Neural cell (in vitro differentiated cells): ENCODE data around the gene ST6GAL1. TPM values are rescaled to one million over a fixed set of nuclear protein-coding genes. Genes with fewer than 3 reads are reported as not detected.

ENCODE experiments used
- H2AFZ ChIP-seq: fragments of 200-600, 300-800 bp; sonication (generic), shearing (Covaris generic); 2 replicates; pipeline ENCODE4 v1.6.0; 2014; ENCODE audit warnings: low read depth, mild to moderate bottlenecking, antibody characterized with exemption, low read length, moderate library complexity
- H3F3A ChIP-seq: fragments of 200-600 bp; shearing (Covaris generic); 2 replicates; pipeline ENCODE4 v1.6.1; 2016; ENCODE audit warnings: mild to moderate bottlenecking, moderate library complexity, mixed read lengths, antibody characterized with exemption, low read length; ENCODE audit not compliant: insufficient read depth, poor library complexity, severe bottlenecking
- H3K27ac ChIP-seq: fragments of 200-600, 300-800 bp; sonication (generic), shearing (Covaris generic); 2 replicates; pipeline ENCODE4 v1.5.1; 2014; ENCODE audit warnings: mild to moderate bottlenecking, low read length, moderate library complexity
- H3K27me3 ChIP-seq: fragments of 300-800, 200-600 bp; sonication (generic), shearing (Covaris generic); 2 replicates; pipeline ENCODE4 v1.6.0; 2014; ENCODE audit warnings: mild to moderate bottlenecking, low read depth, low read length, moderate library complexity; ENCODE audit not compliant: insufficient read depth
- H3K36me3 ChIP-seq: fragments of 300-800, 200-600 bp; sonication (generic), shearing (Covaris generic); 2 replicates; pipeline ENCODE4 v1.5.1; 2014; ENCODE audit warnings: mild to moderate bottlenecking, antibody characterized with exemption, low read length, moderate library complexity; ENCODE audit not compliant: insufficient read depth
- H3K4me2 ChIP-seq: fragments of 300-800, 200-600 bp; sonication (generic), shearing (Covaris generic); 2 replicates; pipeline ENCODE4 v1.6.0; 2014; ENCODE audit warnings: mild to moderate bottlenecking, low read length
- H3K4me3 ChIP-seq: fragments of 300-800, 200-600 bp; sonication (generic), shearing (Covaris generic); 2 replicates; pipeline ENCODE4 v1.5.1; 2014; ENCODE audit warnings: mild to moderate bottlenecking, low read length, moderate library complexity
- H3K79me2 ChIP-seq: fragments of 200-600 bp; shearing (Covaris generic); replicated peaks from 2 replicates; pipeline ENCODE4 v1.6.0; 2014; ENCODE audit warnings: mild to moderate bottlenecking, low read length, moderate library complexity; ENCODE audit not compliant: insufficient read depth
- H3K9ac ChIP-seq: fragments of 300-800, 200-600 bp; sonication (generic), shearing (Covaris generic); 2 replicates; pipeline ENCODE4 v1.6.1; 2016; ENCODE audit warnings: mild to moderate bottlenecking, low read length, mixed read lengths
- H3K9me2 ChIP-seq: fragments of 200-600 bp; shearing (Covaris generic); 2 replicates; pipeline ENCODE4 v1.6.1; 2016; ENCODE audit warnings: mild to moderate bottlenecking, low read length, mixed read lengths; ENCODE audit not compliant: insufficient read depth
- H3K9me3 ChIP-seq: fragments of 200-600, 300-800 bp; sonication (generic), shearing (Covaris generic); 2 replicates; pipeline ENCODE4 v1.6.1; 2016; ENCODE audit warnings: mild to moderate bottlenecking, mixed run types, low read length, moderate library complexity, mixed read lengths
- H4K20me1 ChIP-seq: fragments of 200-600 bp; shearing (Covaris generic); 2 replicates; pipeline ENCODE4 v1.6.1; 2016; ENCODE audit warnings: mild to moderate bottlenecking, mixed run types; ENCODE audit not compliant: insufficient read depth
- EP300 ChIP-seq: fragments of 450-650 bp; conservative IDR thresholded peaks from 2 replicates; pipeline ENCODE4 v1.6.1; 2014; ENCODE audit warnings: antibody characterized with exemption, mild to moderate bottlenecking, moderate library complexity; ENCODE audit not compliant: poor library complexity, severe bottlenecking
- EZH2 ChIP-seq: fragments of 200-600, 300-800 bp; shearing (Covaris generic), sonication (generic); IDR thresholded peaks from 2 replicates; pipeline ENCODE4 v1.6.1; 2014; ENCODE audit warnings: antibody characterized with exemption, low read length, borderline replicate concordance, mild to moderate bottlenecking; ENCODE audit not compliant: insufficient read depth, poor library complexity, severe bottlenecking
- MXI1 ChIP-seq: fragments of 450-650 bp; conservative IDR thresholded peaks from 2 replicates; pipeline ENCODE4 v1.6.1; 2014; ENCODE audit warnings: antibody characterized with exemption, mild to moderate bottlenecking; ENCODE audit not compliant: poor library complexity, severe bottlenecking
- POLR2AphosphoS5 ChIP-seq: IDR thresholded peaks from 2 replicates; pipeline ENCODE4 v1.6.1; 2012
- RAD21 ChIP-seq: fragments of 450-650 bp; conservative IDR thresholded peaks from 2 replicates; pipeline ENCODE4 v1.6.1; 2014; ENCODE audit warnings: antibody characterized with exemption, mild to moderate bottlenecking, moderate library complexity
- SMC3 ChIP-seq: fragments of 450-650 bp; conservative IDR thresholded peaks from 2 replicates; pipeline ENCODE4 v1.6.1; 2014; ENCODE audit warnings: antibody characterized with exemption, mild to moderate bottlenecking, moderate library complexity; ENCODE audit not compliant: poor library complexity
- TAF1 ChIP-seq: IDR thresholded peaks from 2 replicates; pipeline ENCODE4 v1.6.1; 2012; ENCODE audit warnings: low read depth
- polyA plus RNA-seq: library from polyadenylated mRNA; depleted of rRNA; stranded (reverse); fragments of >200 nt; gene quantifications from 2 replicates; pipeline ENCODE4 v1.2.3, GENCODE V29; 2014
- TF ChIP-seq, protein P1 (sequence below): IDR thresholded peaks from 2 replicates; pipeline ENCODE4 v1.6.1; 2012; ENCODE audit warnings: borderline replicate concordance
- TF ChIP-seq, protein P2 (sequence below): fragments of 450-650 bp; IDR thresholded peaks from 2 replicates; pipeline ENCODE4 v1.5.1; 2014; ENCODE audit warnings: antibody characterized with exemption, mild to moderate bottlenecking, moderate library complexity; ENCODE audit not compliant: poor library complexity, severe bottlenecking

Gene ST6GAL1
- polyA plus RNA-seq, 1 donor from 2014 or later: 17.6 TPM

DNA sequence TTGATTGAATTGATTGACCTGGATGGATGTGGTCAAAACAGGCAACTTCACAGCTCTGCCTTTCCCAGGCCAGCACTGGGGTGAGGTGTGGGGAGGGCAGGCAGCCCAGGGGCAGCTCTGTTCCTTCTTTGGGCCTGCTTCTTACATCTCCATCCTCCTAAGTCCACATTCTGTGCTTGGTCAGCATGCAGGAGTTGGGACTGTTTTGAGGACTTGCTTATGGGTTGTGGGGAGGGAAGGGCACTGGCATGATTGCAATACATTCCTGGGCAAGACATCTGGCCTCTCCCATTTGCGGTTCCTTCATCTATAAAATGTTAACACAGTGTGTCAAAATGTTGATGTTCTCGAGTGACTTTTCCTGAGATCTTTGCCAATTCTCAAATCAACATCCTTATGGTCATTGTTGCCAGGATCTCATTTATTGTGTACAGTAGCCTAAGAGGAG lies 84.1 kb downstream of the ST6GAL1 start:
- Histone ChIP-seq H3K79me2 (no peaks in the 10 kb centered on the region), H3K9ac (no peak overlapping the region), H3K27me3 (no peaks in the 10 kb centered on the region), H3K4me2 (no peak overlapping the region), H3K27ac (no peak overlapping the region), H3K9me3 (no peaks in the 10 kb centered on the region), H3K4me3 (no peak overlapping the region), H3F3A (no peaks in the 10 kb centered on the region), H2AFZ (no peak overlapping the region), H3K36me3 (no peaks in the 10 kb centered on the region), H3K9me2 (no peaks in the 10 kb centered on the region), H4K20me1 (no peaks in the 10 kb centered on the region)
- TF ChIP-seq TAF1 (no peak), SMC3 (no peak), POLR2AphosphoS5 (no peak), EP300 (no peak), MXI1 (no peak), RAD21 (no peak), EZH2 (no peak)
- TF ChIP-seq, protein P1, sequence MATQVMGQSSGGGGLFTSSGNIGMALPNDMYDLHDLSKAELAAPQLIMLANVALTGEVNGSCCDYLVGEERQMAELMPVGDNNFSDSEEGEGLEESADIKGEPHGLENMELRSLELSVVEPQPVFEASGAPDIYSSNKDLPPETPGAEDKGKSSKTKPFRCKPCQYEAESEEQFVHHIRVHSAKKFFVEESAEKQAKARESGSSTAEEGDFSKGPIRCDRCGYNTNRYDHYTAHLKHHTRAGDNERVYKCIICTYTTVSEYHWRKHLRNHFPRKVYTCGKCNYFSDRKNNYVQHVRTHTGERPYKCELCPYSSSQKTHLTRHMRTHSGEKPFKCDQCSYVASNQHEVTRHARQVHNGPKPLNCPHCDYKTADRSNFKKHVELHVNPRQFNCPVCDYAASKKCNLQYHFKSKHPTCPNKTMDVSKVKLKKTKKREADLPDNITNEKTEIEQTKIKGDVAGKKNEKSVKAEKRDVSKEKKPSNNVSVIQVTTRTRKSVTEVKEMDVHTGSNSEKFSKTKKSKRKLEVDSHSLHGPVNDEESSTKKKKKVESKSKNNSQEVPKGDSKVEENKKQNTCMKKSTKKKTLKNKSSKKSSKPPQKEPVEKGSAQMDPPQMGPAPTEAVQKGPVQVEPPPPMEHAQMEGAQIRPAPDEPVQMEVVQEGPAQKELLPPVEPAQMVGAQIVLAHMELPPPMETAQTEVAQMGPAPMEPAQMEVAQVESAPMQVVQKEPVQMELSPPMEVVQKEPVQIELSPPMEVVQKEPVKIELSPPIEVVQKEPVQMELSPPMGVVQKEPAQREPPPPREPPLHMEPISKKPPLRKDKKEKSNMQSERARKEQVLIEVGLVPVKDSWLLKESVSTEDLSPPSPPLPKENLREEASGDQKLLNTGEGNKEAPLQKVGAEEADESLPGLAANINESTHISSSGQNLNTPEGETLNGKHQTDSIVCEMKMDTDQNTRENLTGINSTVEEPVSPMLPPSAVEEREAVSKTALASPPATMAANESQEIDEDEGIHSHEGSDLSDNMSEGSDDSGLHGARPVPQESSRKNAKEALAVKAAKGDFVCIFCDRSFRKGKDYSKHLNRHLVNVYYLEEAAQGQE: no peak
- TF ChIP-seq, protein P2, sequence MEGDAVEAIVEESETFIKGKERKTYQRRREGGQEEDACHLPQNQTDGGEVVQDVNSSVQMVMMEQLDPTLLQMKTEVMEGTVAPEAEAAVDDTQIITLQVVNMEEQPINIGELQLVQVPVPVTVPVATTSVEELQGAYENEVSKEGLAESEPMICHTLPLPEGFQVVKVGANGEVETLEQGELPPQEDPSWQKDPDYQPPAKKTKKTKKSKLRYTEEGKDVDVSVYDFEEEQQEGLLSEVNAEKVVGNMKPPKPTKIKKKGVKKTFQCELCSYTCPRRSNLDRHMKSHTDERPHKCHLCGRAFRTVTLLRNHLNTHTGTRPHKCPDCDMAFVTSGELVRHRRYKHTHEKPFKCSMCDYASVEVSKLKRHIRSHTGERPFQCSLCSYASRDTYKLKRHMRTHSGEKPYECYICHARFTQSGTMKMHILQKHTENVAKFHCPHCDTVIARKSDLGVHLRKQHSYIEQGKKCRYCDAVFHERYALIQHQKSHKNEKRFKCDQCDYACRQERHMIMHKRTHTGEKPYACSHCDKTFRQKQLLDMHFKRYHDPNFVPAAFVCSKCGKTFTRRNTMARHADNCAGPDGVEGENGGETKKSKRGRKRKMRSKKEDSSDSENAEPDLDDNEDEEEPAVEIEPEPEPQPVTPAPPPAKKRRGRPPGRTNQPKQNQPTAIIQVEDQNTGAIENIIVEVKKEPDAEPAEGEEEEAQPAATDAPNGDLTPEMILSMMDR: no peak

DNA sequence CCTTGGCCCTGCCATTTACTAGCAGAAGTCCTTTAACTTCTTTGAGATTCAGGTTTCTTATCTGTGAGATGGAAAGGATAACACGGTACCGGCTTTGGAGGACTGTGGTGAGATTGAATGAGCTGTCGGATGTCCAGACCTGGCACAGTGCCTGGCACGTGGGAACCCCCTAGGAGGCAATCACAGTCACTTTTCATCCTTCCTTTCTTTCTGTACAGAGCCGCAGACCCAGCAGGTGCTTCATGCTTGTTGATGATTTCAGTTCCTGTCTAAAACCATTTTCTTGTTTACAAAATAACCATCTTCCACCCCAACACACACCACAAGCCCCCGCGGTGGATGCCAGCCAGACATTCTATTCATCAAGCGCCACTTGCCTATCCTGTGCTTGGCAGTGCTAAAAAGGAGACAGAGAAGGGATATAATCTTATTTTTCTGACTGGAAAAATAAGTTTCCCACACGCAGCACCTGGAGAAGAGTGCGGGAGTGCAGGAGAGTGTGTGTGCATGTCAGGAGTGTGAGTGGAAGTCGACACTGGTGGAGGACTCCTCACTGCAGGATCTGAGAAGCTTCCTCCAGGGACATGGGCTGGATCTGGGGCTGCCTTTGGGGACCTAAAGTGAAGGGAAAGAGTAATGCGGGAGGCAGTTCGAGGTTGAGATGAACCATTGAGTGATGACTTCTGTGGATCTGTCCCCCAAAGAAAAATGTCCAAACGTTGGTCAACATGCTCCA lies 85.7 kb downstream of the ST6GAL1 start:
- no peaks in the 10 kb centered on the region for H3K36me3 ChIP-seq

More for the DNA sequence above, 85.7 kb downstream of the ST6GAL1 start:
- TF ChIP-seq EP300 (no peak), MXI1 (no peak), SMC3 (no peak), EZH2 (no peak), POLR2AphosphoS5 (no peak)
- TF ChIP-seq, protein P1: no peak
- Histone ChIP-seq H3K9me3 (no peaks in the 10 kb centered on the region), H3F3A (no peaks in the 10 kb centered on the region), H3K27me3 (no peaks in the 10 kb centered on the region), H4K20me1 (no peaks in the 10 kb centered on the region), H2AFZ (no peak overlapping the region), H3K9me2 (no peaks in the 10 kb centered on the region), H3K27ac (no peak overlapping the region), H3K4me3 (no peak overlapping the region), H3K9ac (no peak overlapping the region), H3K79me2 (no peaks in the 10 kb centered on the region), H3K4me2 (no peak overlapping the region)
